ENCODE data around the gene GNG7.
A peak's percentile ranks its signal among the peaks of the same experiment; 100 is the strongest.
"Not testable (repeated sequence)": the region's sequence is repeated elsewhere in the genome, so short reads cannot be mapped to it uniquely, and the experiment has no call there.

The GNG7 gene

GRCh38 chr19:2463694-2464093 lies 238.8 kb downstream of the GNG7 start:
- DNase-seq (ENCODE audit: low spot score), result not testable (repeated sequence)

- no peak for DNase-seq (ENCODE audit: low spot score)
Measured at GRCh38 chr19:2462635-2463421, 239.7 kb downstream of the GNG7 start.

- DNase-seq (ENCODE audit: low spot score), result peak; percentile 55
Measured at GRCh38 chr19:2461751-2462634, 240.5 kb downstream of the GNG7 start.
